ENCODE measurements around the gene SFI1.
A peak's percentile ranks its signal among the peaks of the same experiment; 100 is the strongest.

The SFI1 gene

DNA sequence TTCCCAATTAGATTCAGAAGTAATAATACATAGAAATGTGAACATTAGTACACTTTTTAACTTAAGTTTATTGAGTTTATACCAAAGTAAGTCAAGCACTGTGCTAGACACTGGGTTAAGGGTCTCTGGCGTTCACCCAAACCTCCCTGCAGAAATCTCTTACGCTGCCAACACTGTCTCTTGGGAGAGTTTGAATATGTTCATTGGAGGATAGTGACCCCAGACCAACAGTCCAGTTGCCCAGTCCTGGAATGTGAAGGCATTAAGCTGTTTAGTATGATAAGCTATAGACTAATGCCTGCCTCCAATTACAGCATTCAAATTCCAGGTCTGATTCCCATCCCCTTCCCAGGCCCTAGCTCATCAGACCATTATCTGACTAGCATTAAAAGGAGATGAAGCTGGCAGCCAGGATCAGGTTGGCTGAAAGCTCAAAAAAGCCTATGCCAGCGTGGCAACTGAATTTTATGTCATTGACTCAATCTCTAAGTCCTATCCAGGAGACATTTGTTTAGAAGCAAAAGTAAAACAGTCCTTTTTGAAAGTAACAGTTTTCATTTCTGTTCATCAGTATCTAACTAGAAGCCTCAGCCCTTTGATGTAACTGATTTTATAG lies 77.8 kb downstream of the SFI1 start:
- no peak for TF ChIP-seq ZFX (IDR thresholded peaks at IDR 0.05)
- TF ChIP-seq, protein P1, sequence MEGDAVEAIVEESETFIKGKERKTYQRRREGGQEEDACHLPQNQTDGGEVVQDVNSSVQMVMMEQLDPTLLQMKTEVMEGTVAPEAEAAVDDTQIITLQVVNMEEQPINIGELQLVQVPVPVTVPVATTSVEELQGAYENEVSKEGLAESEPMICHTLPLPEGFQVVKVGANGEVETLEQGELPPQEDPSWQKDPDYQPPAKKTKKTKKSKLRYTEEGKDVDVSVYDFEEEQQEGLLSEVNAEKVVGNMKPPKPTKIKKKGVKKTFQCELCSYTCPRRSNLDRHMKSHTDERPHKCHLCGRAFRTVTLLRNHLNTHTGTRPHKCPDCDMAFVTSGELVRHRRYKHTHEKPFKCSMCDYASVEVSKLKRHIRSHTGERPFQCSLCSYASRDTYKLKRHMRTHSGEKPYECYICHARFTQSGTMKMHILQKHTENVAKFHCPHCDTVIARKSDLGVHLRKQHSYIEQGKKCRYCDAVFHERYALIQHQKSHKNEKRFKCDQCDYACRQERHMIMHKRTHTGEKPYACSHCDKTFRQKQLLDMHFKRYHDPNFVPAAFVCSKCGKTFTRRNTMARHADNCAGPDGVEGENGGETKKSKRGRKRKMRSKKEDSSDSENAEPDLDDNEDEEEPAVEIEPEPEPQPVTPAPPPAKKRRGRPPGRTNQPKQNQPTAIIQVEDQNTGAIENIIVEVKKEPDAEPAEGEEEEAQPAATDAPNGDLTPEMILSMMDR (conservative IDR thresholded peaks at IDR 0.05): no peak

DNA sequence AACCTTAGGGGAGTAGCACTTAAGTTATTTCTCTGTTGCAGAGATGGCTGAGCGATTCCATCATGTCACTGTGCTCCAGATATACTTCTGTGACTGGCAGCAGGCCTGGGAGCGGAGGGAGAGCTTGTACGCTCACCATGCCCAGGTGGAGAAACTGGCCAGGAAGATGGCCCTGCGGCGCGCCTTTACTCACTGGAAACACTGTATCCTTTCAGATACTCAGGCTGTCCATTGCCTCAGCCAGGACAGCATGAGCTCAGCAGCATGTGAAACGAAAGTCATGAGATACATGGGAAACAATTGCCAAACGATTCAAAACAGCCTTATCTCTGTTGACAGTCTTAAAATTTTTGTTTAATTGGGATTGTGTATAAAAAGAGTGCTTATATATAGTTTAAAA lies 78.9 kb downstream of the SFI1 start:
- TF ChIP-seq, protein P1 (conservative IDR thresholded peaks at IDR 0.05): no peak
- no peak for TF ChIP-seq ZFX (IDR thresholded peaks at IDR 0.05)

More for the DNA sequence above, 77.8 kb downstream of the SFI1 start:
- no peak overlapping the region for H3K27ac ChIP-seq

DNA sequence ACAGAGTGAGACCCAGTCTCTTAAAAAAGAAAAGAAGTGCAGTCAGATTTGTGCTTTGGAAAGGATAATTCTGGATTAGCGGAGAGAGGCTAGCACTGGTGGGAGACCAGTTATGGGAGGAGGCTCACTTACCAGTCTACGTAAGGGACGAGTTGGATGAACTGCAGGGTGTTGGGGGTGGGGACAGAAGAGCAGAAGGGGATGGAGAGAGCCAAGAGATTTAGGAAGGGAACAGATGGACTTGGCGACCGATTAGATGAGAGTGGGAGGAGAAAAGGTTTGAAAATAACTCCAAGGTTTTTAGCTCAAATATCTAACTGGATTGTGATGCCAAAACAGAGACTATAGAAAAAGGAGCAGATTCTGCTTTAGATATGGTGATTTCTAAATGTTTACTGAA lies 81.4 kb downstream of the SFI1 start:
- no peak for TF ChIP-seq ZFX (IDR thresholded peaks at IDR 0.05)
- TF ChIP-seq, protein P1 (conservative IDR thresholded peaks at IDR 0.05): no peak
- H3K27ac ChIP-seq: no peak overlapping the region; the same call in 1 of the 2 replicates

More for the DNA sequence above, 78.9 kb downstream of the SFI1 start:
- H3K27ac ChIP-seq: no peak overlapping the region

DNA sequence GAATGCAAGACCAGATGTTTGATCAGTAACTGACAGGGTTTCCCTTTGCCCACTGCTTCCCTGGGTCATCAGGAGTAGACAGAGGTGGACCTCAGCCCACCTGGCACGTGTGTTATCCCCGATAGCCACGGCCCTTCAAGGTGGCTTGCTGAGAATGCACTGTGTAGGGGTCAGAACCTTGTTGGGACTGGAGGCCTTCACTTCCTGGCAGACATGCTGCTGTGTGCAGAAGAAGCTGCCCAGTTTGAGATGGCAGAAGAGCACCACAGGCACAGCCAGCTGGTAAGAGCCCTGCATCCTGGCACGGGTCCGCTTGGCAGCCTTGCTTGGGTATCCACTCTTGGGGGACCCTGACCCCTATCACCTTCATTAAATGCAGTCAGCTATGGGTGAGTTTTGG lies 81.8 kb downstream of the SFI1 start:
- peak overlapping the region; percentile 86 for H3K27ac ChIP-seq
- TF ChIP-seq, protein P1 (conservative IDR thresholded peaks at IDR 0.05): no peak
- no peak for TF ChIP-seq ZFX (IDR thresholded peaks at IDR 0.05)

DNA sequence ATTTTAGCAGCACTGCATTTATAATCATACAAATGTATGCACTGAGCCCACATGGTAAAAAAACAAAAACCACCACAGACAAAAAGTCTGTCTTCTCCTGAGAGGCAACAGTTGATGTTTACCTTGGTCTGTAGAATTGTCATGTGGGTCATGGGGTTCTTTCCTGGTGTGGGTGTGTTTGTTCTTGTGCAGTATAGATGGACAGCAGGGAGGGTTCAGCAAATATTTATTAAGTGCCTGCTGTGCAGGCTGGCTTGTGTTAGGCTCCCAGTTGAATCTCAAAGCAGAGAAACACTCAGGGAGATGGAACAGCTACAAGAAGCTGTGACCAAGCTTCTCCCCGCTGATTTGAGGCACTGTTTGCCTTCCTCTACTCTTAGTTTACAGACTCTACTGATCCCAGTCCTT lies 83.5 kb downstream of the SFI1 start:
- peak overlapping the region; percentile 86 for H3K27ac ChIP-seq
- TF ChIP-seq, protein P1 (conservative IDR thresholded peaks at IDR 0.05): no peak
- no peak for TF ChIP-seq ZFX (IDR thresholded peaks at IDR 0.05)

DNA sequence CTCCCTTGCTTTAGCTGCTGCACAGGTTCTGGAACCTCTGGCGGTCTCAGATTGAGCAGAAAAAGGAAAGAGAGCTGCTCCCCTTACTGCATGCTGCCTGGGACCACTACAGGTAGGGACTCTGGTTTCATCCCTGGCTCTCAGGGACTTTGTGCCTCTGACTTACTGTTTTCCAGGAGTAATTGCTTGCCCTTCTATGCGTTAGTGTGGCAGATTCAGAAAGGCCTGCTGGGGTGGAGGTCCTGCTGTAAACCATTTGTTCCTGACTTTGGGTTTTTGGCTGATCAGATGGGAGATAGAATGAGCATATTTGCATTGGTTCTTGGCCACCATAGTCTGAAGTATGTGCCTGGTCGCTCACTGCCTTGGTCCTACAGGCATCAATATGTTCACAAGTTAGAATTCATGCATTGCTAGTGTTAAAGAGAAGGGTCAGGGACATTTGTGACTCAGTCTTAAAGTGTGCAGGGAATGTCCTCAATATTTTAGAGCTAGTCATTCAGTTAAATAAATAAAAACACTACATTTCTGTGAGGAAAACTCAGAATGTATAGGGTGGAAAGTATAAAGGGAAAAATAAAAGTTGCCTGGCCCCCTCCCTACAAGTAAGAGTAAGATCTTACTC lies 87.6 kb downstream of the SFI1 start:
- TF ChIP-seq, protein P1 (conservative IDR thresholded peaks at IDR 0.05): no peak
- no peak for TF ChIP-seq ZFX (IDR thresholded peaks at IDR 0.05)
- no peak overlapping the region for H3K27ac ChIP-seq

DNA sequence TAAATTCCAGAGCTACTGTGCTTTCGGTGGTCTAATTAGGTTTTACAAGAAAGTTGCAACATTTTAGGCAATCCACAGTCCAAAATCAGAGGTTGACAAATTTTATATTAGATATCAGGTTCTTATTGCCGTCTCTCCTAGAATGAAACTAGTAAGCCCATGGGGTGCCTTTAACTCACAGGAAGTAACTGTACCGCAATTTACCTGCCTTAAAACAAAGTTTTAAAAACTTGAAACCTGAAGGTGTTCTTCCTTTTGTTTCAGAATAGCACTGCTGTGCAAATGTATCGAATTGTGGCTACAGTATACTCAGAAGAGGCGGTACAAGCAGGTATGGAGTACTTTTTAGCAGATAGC lies 88.4 kb downstream of the SFI1 start:
- TF ChIP-seq ZFX (IDR thresholded peaks at IDR 0.05): no peak
- TF ChIP-seq, protein P1 (conservative IDR thresholded peaks at IDR 0.05): no peak
- no peak overlapping the region for H3K27ac ChIP-seq

All from C4-2B (cell line).